Head of caudate nucleus (tissue), 42 donors: ENCODE results near the gene CTTN.
A peak's percentile ranks its signal among the peaks of the same experiment; 100 is the strongest.

ENCODE experiments used
- DNase-seq, 42 donors: peaks; one replicate each; pipeline versions ENCODE4 v3.0.0 to v3.0.0-alpha.2; 2020 to 2021; ENCODE audit warnings: mixed read lengths in 7 of 42
- intact Hi-C: fragments of 100-400 bp; cut with DNase I; formaldehyde crosslinking; loops from one replicate; pipeline ENCODE4 v1.15.0; 2022

CTTN gene

GRCh38 chr11:70397983-70398833 lies at the start of gene CTTN:
Gene CTTN, plus strand, starts transcription at chr11:70398529. Its CDS starts 8,769 bp downstream, at chr11:70407298.
- DNase-seq: peak; percentile 48 to 94 (median 84)
- intact Hi-C loops: no loop called here

- DNase-seq: no peak
- intact Hi-C loops: no loop called here
Measured at GRCh38 chr11:70348608-70349007, 49.7 kb upstream of the CTTN start.

DNA sequence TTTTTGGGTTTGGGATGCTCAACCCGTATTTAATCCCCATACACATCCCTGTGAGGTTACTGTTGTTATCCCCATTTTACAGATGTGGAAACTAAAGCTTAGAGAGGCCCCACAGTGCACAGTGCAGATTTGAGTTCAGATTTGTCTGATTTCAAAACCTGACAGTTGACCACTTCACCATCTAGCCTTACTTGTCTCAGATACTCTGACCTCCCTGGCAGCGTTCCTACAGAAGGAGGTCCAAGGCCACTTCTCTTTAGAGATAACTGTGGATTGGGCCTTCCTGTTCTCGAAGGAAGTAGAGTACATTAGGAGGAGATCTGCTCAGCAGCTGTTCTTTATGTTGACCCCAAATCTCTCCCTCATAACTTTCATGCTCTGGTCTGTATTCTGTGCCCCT lies 46.7 kb upstream of the CTTN start:
- intact Hi-C loops: no loop called here
- DNase-seq: no peak

DNA sequence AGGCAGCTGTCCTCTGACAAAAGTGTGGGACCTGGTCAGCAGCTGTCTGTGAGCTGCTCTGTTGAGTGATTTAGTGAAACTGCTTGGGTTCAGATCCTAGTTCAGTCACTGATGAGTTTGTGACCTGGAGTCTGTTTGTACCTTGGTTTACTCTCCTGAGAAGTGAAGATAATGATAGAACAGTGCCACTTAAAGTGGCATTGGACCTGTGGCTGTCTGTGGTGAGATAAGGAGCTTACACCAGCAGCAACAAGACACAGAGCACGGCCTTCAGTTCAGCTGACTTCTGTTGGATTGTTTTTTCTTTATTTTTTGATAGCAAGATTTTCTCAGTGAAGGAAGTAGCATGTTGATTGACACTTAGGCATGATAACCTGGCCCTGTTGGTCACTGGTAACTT lies 46.2 kb upstream of the CTTN start:
- DNase-seq: no peak
- intact Hi-C loops: no loop called here

DNA sequence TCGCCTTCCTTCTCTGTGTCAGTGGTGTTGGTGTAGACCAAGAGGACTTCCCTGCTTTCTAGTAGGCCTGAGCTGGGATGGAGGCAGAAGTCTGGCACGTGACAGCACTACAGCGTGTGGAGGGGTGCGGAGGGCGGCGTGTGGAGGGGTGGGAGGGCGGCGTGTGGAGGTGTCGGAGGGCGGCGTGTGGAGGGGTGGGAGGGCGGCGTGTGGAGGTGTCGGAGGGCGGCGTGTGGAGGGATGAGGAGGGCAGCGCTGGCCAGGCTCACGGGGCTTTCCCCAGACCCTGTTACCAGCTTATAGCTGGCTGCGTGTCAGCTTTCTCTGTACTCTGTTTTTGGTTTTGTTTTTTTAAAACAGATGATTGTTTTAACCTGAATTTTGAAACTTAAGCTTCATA lies 45.7 kb upstream of the CTTN start:
- intact Hi-C loops: no loop called here
- peak in 1 of 42 donors; percentile 24 for DNase-seq

DNA sequence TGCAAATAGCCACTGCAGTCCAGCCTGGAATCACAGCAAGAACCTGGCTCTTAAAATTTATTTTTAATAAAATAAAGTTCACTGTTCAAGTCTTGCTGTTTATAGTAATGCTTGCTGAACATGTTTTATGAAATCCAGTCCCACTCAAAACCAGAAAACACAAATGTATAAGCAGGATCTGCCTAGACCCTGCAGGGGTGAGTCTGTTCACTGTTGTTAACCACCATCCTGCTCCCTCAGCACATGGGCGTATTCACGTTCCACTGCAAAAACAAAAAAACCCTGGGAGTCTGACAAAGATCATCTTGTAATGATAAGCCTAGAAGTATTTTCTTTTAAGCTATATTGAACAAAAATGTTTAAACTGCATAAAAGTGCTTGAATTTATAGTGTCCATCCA lies 45.0 kb upstream of the CTTN start:
- no peak for DNase-seq

GRCh38 chr11:70353900-70354568 lies 44.3 kb upstream of the CTTN start:
- DNase-seq: no peak
- intact Hi-C loops: no loop called here

More for the DNA sequence above, 45.0 kb upstream of the CTTN start:
- intact Hi-C loops: no loop called here

- intact Hi-C loops: no loop called here
- no peak for DNase-seq
Measured at GRCh38 chr11:70354629-70355028, 43.7 kb upstream of the CTTN start.

DNA sequence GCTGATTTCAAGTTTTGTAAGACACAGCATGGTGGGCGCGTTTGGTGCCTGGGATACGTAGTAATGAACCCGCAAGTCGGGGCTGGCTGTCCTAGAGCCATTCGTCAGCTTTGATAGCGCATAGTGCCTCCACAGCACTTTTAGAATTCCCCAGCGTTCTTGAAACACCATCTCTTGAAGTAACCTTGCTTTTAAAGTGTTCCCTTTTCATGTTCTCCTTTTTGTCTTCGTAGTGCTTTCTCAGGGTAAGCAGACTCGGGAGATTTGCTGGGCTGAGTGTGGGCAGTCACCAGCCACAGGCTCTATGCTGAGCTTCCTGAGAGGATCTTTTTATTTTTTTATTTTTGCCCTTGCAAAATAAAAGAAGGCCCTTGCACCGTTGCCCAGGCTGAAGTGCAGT lies 39.6 kb upstream of the CTTN start:
- intact Hi-C loops: no loop called here

GRCh38 chr11:70359451-70360205 lies 38.7 kb upstream of the CTTN start:
- no peak for DNase-seq
- intact Hi-C loops: no loop called here

More for the DNA sequence above, 39.6 kb upstream of the CTTN start:
- no peak for DNase-seq

- DNase-seq: peak in 2 of 42 donors; percentile 27 to 55
- intact Hi-C loops: no loop called here
Measured at GRCh38 chr11:70360211-70360610, 38.1 kb upstream of the CTTN start.

DNA sequence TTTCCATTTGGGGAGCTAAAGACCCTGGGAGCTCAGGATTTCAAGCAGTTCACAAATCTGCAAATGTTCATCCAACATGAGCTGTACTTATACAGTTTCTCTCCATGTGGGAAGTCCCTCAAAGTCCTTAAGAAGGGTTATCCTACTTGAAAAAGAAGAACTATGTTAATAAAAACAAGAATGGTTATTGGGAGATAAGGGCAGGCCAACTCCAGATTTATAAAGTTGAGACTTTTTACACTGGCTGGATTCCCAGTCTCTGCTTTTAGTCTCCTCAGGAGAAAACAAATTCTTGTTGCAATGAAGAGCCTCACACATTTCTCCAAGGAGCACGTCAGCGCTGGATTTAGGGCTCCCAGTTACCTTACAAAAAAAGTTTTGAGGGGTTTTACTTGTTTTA lies 34.2 kb upstream of the CTTN start:
- intact Hi-C loops: no loop called here
- DNase-seq: no peak

GRCh38 chr11:70364745-70365543 lies 33.4 kb upstream of the CTTN start:
- no peak for DNase-seq
- intact Hi-C loops: no loop called here

DNA sequence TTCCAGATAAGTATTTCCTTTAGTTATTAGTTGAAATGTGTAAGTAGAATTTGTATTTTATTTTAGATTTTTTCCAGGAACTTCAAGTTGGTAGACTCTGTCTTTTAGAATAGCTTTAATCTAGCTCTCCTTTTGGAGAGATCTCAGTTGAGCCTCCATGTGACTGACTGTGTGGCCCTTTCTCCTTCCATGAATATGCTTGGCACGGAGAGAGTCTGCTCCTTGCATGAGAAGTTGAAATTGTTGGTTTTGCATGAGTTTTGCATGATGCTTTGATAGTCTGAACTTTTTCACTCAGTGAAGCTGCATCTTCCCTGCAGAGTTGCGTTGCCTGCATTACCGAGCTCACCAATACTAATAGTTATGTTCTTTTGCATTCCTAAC lies 32.8 kb upstream of the CTTN start:
- intact Hi-C loops: no loop called here

GRCh38 chr11:70367071-70367470 lies 31.3 kb upstream of the CTTN start:
- DNase-seq: no peak
- intact Hi-C loops: no loop called here

More for the DNA sequence above, 32.8 kb upstream of the CTTN start:
- no peak for DNase-seq

- no peak for DNase-seq
- intact Hi-C loops: no loop called here
Measured at GRCh38 chr11:70368961-70369360, 29.4 kb upstream of the CTTN start.

GRCh38 chr11:70371241-70371640 lies 27.1 kb upstream of the CTTN start:
- intact Hi-C loops: no loop called here
- DNase-seq: no peak

GRCh38 chr11:70372076-70372475 lies 26.3 kb upstream of the CTTN start:
- intact Hi-C loops: no loop called here
- no peak for DNase-seq

DNA sequence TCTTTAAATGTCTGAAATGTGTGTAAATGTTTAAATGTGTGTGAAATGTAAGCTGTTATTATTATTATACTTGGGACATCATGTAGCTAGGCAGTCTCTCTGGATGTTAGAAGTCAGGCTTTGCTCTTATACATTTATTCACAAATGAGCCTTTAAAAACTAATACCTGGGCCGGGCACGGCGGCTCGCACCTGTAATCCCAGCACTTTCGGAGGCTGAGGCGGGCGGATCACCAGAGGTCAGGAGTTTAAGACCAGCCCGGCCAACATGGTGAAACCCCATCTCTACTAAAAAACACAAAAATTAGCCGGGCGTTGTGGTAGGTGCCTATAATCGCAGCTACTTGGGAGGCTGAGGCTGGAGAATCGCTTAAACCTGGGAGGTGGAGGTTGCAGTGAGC lies 21.7 kb upstream of the CTTN start:
- peak in 2 of 42 donors; percentile 5 to 30 for DNase-seq
- intact Hi-C loops: no loop called here
